ENCODE measurements around the gene SLC35F5.
A peak's percentile ranks its signal among the peaks of the same experiment; 100 is the strongest.

Gene SLC35F5

GRCh38 chr2:113755035-113755834 lies 1.2 kb downstream of the SLC35F5 start:
- no peak for TF ChIP-seq CTCF (IDR thresholded peaks at IDR 0.05; ENCODE audit: low read depth, low read length)

GRCh38 chr2:113754160-113754559 lies 2.3 kb downstream of the SLC35F5 start:
- no peak for TF ChIP-seq CTCF (IDR thresholded peaks at IDR 0.05; ENCODE audit: low read depth, low read length)
- no peak overlapping the region for H3K4me3 ChIP-seq (ENCODE audit: low read depth, low read length)

More at GRCh38 chr2:113755035-113755834, 1.2 kb downstream of the SLC35F5 start:
- H3K4me3 ChIP-seq (ENCODE audit: low read depth, low read length), result peak overlapping the region; percentile 92

- no peak overlapping the region for H3K4me3 ChIP-seq (ENCODE audit: low read depth, low read length)
- TF ChIP-seq CTCF (IDR thresholded peaks at IDR 0.05; ENCODE audit: low read depth, low read length), result no peak
Observed at GRCh38 chr2:113750385-113750784, 6.1 kb downstream of the SLC35F5 start.

- TF ChIP-seq CTCF (IDR thresholded peaks at IDR 0.05; ENCODE audit: low read depth, low read length), result no peak
- H3K4me3 ChIP-seq (ENCODE audit: low read depth, low read length), result no peak overlapping the region
Observed at GRCh38 chr2:113741091-113741490, 15.4 kb downstream of the SLC35F5 start.

- TF ChIP-seq CTCF (IDR thresholded peaks at IDR 0.05; ENCODE audit: low read depth, low read length), result no peak
Observed at GRCh38 chr2:113739849-113740248, 16.6 kb downstream of the SLC35F5 start.

GRCh38 chr2:113734185-113734584 lies 22.3 kb downstream of the SLC35F5 start:
- H3K4me3 ChIP-seq (ENCODE audit: low read depth, low read length), result no peak overlapping the region
- TF ChIP-seq CTCF (IDR thresholded peaks at IDR 0.05; ENCODE audit: low read depth, low read length), result no peak

More at GRCh38 chr2:113739849-113740248, 16.6 kb downstream of the SLC35F5 start:
- H3K4me3 ChIP-seq (ENCODE audit: low read depth, low read length), result no peak overlapping the region

DNA sequence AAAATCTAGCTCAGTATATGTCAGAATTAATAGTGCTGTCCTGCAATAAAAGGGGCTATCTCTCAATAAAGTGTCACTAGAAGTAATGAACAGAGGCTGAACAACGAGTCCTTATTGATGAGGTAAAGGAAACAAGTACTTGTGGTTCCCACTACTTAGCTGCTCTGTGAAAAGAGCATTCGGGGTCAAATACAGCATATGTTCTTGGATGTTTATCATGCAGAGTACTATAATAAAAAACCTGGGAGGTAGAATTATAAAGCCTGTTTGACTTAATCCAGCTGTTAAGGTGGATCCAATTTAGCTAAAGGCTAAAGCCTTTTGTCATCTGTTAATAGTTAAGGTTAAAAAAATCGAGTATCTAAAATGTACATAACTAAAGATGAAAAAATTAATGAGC lies 32.4 kb downstream of the SLC35F5 start:
- H3K4me3 ChIP-seq (ENCODE audit: low read depth, low read length), result no peak overlapping the region
- no peak for TF ChIP-seq CTCF (IDR thresholded peaks at IDR 0.05; ENCODE audit: low read depth, low read length)

All from WI38 (cell line).